Embryonic facial prominence (tissue), 1 donor: ENCODE measurements around the gene GRM4.
"Not testable (repeated sequence)": the region's sequence is repeated elsewhere in the genome, so short reads cannot be mapped to it uniquely, and the experiment has no call there.

Experiments
- DNase-seq: peaks from one replicate; pipeline ENCODE4 v3.0.0-alpha.2; 2016; ENCODE audit errors: extremely low spot score

The GRM4 gene

DNA sequence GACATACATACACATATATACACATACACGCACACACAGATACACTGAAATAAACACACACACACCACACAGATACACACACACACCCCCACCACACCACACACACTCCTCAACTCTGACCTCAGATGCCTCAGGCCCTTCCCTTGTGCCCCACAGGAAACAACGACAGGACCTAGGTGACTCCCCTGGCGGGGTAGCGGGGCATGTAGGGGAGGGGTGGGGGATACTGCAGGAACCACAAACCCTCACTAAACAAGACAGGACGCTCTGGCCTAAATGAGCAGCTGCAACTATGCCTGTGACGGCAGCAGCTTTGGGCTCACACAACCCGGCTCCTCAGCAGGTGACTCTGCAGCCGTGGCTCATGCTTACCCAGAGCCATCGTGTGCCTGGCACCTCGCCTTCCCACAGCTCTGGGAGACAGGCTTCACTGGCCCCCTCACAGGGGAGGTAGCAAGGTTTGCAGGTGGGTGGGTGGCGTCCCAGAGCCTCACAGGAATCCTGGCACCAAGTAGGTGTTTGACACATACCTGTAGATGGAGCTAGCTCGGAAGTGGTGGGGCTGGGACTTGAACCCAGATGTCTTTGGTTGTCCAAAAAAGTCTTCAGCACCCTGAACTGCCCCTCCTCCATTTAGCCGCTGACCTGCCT lies 100.8 kb downstream of the GRM4 start:
- DNase-seq, result no peak

GRCh38 chr6:34043359-34043758 lies 102.5 kb downstream of the GRM4 start:
- DNase-seq, result no peak

DNA sequence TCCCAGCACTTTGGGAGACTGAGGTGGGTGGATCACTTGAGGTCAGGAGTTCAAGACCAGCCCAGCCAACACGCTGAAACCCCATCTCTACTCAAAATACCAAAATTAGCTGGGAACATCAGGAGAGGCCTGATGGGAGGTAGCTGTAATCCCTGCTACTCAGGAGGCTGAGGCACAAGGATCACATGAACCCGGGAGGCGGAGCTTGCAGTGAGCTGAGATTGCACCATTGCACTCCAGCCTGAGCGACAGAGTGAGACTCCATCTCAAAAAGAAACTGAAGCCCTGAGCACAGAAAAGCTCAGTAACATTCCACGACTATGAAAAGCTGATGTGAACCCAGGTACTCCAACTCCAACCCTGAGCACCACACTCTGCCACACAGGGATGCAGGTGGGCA lies 103.9 kb downstream of the GRM4 start:
- DNase-seq, result not testable (repeated sequence)

DNA sequence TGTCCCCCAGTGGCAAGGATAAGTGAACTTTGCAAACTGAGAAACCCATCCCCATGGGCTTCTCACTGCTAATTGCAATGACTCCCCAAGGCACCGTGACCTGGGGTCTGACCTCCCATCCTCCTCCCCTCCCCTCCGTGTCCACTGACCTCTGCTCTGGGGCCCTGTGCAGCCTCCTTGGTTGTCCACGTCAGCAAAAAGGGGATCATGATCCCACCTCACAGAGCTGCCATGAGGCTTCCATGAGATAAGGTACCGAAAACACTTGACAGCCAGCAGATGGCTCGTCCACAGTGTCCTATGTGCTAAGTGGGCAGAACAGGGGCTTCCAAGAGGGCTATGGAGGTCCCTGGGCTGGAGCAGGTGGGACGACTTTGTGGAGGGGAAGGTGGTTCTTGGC lies 104.5 kb downstream of the GRM4 start:
- no peak for DNase-seq

DNA sequence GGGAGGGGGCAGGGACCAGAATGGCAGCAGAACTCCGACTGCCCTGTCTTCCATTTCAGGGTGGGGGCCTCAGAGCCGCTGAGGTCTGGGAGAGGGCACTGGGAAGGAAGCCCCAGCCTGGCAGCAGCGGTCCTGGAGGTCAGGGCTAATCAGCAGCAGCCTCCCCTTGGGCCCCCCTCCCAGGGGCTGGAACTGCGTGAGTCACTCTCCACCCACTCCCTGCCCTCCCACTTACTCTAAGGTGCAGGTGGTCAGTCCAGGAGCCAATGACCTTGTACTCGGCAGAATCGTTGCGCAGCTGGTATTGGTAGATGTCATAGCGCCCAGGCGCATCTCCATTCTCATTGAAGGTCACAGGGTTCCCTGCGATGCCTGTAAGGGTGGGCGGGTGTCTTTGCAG lies 105.9 kb downstream of the GRM4 start:
- no peak for DNase-seq

- no peak for DNase-seq
These were observed 108.7 kb downstream of the GRM4 start for GRCh38 chr6:34037151-34037550.

DNA sequence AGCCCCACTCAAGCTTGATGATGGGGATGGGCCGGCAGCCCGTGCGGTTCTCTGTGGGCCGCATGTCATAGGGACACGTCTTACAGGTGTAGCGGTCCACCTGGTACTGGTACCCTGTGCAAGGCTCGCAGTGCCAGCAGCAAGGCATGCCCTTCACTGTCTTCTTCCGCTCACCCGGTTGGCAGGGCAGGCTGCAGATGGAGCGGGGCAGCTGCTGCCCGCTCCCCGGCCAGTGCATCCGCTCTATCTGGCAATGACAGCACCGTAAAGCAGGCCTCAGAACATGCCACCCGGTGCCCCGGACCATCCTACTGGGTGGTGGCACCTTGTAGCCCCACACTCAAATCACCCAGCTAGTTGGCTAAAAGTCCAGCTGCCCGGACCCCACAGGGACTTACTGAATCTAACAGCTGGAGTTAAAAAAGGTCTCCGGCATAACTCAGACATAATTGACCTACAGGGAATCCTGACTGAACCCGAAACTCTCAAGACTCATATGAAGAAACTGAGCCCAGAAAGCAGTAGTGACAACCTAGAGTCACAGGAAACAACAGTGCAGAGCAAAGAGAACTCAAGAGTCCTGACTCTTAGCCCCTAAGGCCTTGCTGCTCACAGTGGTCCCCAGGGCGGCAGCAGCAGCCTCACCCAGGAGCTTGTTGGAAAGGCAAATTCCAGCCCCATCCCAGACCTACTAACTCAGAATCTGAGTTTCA lies 109.4 kb downstream of the GRM4 start:
- no peak for DNase-seq

- no peak for DNase-seq
These were observed 110.1 kb downstream of the GRM4 start for GRCh38 chr6:34035704-34036356.

DNA sequence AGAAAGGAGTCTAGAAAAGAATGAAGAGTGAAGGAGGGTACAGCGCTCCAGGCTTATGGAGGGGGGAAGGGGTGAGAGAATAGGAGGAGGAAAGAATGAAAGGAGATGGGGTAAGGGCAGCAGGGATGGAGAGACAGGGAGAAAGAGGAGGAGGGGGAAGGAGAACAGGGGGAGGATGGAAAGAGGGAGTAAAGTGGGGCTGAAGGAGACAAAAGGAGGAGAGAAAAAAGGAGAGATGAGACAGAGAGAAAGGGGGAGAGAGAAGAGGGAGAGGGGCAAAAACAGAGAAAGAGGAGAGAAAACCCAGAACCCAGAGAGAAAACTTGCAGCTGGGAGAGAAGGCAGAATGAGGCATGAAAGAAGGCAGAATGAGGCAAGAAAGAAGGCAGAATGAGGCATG lies 110.7 kb downstream of the GRM4 start:
- no peak for DNase-seq

GRCh38 chr6:34032856-34033255 lies 113.0 kb downstream of the GRM4 start:
- no peak for DNase-seq

- no peak for DNase-seq
These were observed 114.1 kb downstream of the GRM4 start for GRCh38 chr6:34031625-34032383.

DNA sequence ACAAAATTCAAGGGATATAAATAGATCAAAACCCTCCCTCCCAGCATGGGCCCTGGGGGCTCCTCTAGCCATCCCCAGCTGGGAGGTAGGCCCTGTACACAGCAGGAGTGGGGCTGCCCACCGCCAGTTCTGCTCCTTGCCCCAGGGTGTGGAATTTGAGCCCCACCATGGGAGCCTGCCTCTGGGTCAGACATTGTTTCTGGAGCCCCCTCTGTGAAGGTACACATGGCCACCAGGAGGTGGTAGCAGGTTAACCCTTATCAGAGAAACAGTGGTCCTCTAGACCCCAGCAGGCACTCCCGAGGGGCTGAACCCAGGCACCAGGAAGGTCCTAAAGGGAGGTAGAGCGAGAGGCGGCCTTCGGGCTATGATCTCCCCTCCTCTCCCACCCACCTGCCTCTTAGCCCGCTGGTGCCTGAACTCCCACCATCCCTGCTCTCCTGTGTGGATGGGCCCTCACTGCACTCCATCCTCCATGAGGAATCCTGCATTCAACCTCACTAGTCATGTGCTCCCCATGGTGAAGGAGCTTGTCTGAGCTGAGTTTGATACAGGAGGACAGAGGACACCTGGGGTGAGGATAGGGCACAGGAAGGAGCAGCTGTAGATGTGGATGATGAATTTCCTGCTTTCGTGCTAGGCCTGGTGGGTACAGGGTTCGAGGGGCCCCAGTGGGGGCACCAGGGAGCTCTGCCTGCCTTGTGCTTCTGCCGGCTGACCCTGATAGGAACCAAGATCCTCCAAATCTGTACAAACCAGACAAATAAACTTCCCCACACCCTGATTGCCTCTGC lies 114.9 kb downstream of the GRM4 start:
- no peak for DNase-seq

GRCh38 chr6:34029489-34030280 lies 116.2 kb downstream of the GRM4 start:
- DNase-seq, result no peak

GRCh38 chr6:34028691-34029360 lies 117.1 kb downstream of the GRM4 start:
- DNase-seq, result no peak

DNA sequence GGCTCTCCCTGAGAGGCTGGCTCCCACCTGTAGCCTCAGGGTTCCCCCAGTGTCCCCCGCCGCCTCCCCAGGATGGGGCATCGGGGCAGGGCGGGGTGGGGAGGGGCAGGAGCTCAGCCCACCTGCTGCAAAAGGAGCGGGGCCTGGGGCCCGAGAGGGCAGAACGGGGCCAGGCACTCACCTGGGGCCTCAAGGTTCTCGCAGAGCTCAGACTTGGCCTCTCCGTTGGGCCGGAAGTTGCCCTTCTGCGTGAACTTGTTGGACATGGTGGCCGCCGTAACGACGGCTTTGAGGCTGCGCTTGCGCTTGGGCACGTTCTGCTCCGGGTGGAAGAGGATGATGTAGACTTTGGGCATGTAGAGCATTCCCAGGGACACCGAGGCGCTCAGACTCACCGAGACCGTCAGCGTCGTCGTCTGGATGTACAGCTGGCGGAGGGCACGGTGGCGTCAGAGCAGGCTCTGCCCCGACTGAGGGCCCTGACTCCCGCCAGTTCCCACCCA lies 117.9 kb downstream of the GRM4 start:
- DNase-seq, result no peak

DNA sequence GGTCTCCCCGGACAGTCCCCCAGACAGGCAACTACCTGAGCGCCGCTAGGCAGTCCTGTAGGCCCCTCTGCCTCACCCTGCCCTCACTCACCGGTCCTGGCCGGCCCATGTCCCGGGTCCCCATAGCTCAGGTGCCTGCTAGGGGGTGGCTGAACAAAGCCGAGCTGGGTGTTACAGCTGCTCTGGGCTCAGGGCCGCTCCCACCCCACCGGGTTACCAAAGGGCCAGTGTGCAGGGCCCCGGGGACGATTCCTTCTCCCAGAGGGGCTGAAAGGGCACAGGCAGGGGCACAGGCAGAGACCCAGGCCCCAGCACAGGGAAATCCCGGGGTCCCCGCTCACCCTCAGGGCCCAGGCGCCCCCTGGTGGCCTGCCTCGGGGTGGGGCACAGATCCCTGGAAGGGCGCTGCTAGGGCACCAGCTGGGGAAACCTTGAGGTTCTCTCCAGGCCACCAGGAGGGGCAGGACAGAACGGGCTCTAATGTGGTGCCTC lies 118.4 kb downstream of the GRM4 start:
- DNase-seq, result no peak

- no peak for DNase-seq
These were observed 120.0 kb downstream of the GRM4 start for GRCh38 chr6:34025861-34026260.

GRCh38 chr6:34025112-34025807 lies 120.6 kb downstream of the GRM4 start:
- DNase-seq, result no peak

GRCh38 chr6:34022873-34023255 lies 123.0 kb downstream of the GRM4 start:
- no peak for DNase-seq
